Endometrial microvascular endothelial cells (primary cell): Measurements from ENCODE around the gene PDZD2. TPM values are rescaled to one million over a fixed set of nuclear protein-coding genes. Genes with fewer than 3 reads are reported as not detected.

ENCODE experiments used
- in situ Hi-C: cut with HindIII; loops from 2 replicates; pipeline ENCODE4 v1.10.0; 2017; ENCODE audit warnings: low sequenced_read_pairs, low pct_unique_long_range_greater_than_20kb; ENCODE audit errors: inconsistent ontology term
- total RNA-seq: library from RNA; depleted of rRNA; stranded (reverse); fragments of >200 nt; gene quantifications from one replicate; pipeline ENCODE4 v1.2.3, GENCODE V29; 2015; ENCODE audit errors: inconsistent ontology term

Gene PDZD2
- total RNA-seq, 1 donor from 2014 or later, result 5.4 TPM

DNA sequence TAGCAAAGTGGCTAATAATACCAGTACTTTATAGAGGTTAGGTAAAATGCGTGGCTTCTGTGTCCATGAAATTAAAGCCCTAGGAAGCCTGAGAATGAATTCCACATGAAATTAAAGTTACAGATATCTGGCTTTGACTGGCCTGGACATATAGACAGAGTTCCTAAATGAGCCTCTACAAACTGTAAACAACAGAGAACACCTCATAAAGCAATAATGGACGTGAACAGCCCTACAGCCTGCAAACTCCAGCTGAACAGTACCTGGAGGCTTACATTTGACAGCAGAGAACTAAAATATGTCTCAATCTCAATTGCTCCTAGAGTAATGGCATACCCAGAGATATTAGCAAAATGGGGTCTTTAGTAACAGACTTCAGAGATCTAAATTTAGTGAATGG is 506.4 kb downstream of the PDZD2 start:
- in situ Hi-C loops, result no loop called here

DNA sequence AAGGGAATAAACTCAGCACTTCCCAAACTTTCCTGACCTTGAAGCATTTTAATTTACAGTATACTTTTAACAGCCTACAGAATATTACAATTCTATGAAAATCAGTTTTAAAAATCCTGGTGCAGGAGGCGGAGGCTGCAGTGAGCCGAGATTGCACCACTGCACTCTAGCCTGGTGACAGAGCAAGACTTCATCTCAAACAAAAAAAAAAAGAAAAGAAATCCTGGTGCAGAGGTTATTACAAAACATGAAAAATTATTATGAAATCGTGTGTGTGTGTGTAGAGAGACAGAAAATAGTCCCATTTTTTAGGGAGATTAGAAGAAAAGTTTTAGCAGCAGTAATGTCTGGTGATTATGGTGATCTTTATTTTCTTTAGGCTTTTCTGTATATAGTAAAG is 508.3 kb downstream of the PDZD2 start:
- in situ Hi-C loops, result no loop called here

DNA sequence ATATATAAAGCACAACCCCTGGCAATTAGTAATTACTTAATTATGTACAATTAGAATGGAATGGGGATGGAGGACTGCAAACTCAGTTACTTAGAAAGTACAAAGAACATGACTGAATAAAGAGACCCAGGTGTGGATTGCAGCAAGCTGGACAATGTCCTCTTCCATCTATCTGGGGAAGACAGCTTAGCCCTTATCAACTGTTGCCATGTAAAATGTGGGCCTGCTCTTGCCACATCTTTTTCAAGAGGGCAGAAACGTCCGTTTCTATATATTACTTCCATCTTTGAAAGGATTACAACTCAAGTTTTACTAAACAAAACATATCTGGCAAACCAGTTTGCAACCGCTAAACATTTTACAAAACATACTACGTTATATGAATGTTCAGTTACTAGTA is 509.0 kb downstream of the PDZD2 start:
- in situ Hi-C loops, result no loop called here

DNA sequence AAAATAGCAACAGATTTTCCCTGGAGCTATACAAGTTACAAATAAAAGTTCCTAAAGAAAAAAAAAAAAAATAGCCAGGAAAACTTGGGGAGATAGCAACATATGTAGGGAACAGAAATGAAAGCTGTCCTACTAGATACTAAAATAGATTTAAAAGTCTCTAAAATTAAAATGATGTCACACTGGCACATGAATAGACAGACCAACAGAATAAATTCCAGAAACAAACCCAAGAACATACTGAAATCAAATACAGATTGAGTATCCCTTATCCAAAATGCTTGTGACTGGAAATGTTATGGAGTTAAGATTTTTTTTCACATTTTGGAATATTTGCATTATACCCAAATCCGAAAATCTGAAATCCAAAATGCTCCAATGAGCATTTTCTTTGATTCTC is 511.4 kb downstream of the PDZD2 start:
- in situ Hi-C loops, result no loop called here

DNA sequence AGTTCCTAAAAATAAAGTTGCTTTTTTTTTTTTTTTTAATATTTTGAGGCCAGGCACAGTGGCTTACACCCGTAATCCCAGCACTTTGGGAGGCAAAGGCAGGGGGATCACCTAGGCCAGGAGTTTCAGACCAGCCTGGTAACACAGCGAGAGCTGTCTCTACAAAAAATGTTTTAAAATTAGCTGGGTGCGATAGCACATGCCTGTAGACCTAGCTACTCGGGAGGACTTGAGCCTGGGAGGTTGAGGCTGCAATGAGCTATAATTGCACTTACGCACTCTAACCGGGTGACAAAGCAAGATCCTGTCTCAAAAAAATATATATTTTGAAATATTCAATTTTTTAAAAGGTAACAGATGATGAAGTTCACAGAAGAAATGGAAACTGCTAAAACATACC is 512.3 kb downstream of the PDZD2 start:
- in situ Hi-C loops, result no loop called here

DNA sequence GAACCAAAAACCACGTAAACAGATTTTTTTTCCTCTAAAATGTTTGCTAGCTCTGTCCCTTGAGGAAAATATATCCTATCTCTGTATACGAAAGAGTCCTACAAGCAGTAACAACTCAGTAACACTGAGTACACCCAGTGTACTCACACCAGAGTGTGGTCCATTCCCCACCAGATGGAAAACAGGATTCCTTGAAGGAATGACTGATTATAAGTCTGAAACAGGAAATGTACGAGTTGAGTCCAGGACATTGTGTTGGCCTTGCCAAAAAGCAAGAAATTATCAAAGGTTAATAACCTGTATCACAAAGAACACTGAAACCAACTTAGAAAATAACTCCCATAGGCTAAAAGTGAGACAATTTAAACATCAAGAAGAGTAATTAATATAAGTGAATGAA is 514.8 kb downstream of the PDZD2 start:
- in situ Hi-C loops, result no loop called here

DNA sequence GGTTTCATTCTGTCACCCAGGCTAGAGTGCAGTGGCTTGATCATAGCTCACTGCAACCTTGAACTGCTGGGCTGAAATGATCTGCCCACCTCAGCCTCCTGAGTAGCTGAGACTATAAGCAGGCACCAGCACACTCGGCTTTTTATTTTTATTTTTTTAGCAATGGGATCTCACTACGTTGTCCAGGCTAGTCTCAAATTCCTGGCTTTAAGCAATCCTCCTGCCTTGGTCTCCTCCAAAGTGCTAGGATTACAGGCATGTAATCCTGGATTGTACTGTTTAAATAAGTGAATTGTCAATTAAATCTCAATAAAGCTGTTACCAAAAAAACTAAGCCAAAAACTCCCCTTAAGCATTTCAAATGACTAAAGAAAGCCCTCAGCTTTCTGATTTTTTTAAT is 516.3 kb downstream of the PDZD2 start:
- in situ Hi-C loops, result no loop called here

DNA sequence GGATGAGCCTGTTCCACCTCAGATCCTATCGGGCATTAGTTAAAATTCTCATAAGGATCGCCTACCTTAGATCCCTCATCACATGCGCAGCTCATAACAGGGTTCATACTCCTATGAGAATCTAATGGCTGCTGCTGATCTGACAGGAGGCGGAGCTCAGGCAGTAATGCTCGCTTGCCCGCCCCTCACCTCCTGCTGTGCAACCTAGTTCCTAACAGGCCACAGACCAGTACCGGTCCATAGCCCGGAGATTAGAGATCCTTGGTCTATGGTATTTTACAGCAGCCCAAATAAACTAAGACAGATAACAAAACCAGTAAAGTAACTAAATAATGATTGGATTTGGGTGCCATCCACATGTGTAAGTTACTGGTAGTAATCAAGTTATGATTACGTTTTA is 517.7 kb downstream of the PDZD2 start:
- in situ Hi-C loops, result no loop called here

DNA sequence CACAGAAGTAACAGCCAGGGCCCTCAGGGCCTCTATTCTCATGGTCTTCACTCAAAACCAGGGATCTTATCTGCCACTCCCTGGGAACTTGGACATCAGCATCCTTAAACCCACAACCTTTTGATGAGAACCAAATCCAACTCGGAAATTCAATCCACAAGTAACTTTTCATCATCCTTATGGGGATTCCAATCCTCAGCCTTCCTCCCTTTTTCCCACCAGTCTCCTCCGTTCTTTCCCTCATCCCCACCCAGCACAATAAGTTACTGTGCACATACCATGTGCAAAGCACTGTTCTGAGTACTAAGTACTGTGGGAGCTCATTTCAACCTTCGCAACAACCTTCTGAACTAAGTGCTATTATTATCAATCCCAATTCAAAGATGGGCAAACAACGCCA is 518.1 kb downstream of the PDZD2 start:
- in situ Hi-C loops, result no loop called here

DNA sequence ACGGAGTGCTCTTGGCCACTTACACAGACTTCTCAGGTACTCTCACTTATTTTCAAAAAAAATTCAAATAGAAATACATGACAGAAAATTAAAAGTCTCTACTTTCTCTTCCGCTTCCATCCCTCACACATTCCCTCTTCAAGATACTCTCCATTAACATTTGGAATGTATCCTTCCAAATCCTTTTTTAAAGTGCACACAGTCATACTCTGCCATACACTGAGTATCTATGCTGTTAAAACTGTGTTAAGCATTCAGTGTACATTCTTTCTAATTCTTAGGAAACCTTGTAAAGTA is 519.7 kb downstream of the PDZD2 start:
- in situ Hi-C loops, result no loop called here

DNA sequence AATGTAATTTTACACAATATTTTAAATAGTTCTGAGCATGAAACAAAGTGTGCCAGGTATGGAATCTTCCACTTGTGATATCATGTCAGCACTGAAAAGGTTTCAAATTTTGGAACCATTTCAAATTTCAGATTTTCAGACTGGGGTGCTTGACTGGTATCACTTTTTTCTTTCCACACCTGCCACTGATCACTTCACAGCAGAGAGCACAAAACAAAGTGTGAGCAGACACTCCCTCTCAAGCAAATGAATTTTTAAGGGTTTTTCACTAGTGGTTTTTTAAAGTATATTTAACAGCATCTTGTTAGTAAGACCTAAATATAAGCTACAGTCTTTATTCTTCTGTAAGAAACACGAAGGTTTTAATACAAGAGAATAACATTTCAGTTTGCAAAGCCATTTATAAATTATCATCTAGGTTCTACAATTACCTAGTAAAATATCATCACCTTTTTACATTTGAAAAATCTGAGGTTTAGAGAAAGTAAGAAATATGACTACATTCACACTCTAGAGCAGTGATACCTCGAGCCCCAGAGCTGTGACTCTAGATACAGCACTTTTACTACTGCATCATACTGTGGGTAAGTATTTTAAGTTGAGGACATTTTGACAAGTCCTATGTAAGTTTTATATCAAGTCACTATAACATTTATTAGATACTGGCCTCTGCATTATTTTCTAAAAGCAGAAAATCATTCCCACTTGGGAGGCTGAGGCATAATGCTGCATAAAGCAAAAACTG is 520.6 kb downstream of the PDZD2 start:
- in situ Hi-C loops, result no loop called here

DNA sequence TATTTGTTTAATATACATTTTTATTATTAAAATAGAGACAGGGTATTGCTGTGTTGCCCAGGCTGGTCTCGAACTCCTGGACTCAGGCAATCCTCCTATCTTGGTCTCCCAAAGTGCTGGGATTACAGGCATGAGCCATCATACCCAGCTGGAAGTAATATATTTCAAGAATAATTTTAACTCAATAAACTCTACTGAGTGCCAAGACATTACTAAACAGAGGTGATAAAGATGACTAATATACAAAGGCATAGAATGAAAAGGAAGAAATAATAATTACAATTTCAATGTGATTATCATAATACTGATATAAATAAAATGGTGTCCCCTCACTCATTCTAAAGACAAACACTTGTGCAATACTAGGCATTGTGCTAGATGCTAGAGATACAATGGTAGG is 521.3 kb downstream of the PDZD2 start:
- in situ Hi-C loops, result no loop called here

Other genes with a start within 250 kb of the PDZD2 start
- 35.7 TPM for gene DROSHA, start 107.0 kb upstream of the PDZD2 start, total RNA-seq
- 12.7 TPM for gene C5orf22, start 106.8 kb upstream of the PDZD2 start, total RNA-seq